GM13976 (cell line): ENCODE data around the gene CHPF.
A peak's percentile ranks its signal among the peaks of the same experiment; 100 is the strongest.

ENCODE experiments used
- DNase-seq: peaks from one replicate; pipeline ENCODE4 v3.0.0; 2012; ENCODE audit warnings: low spot score
- CTCF ChIP-seq: IDR thresholded peaks from 2 replicates; pipeline ENCODE4 v1.5.1; 2012; ENCODE audit warnings: borderline replicate concordance, mild to moderate bottlenecking; ENCODE audit not compliant: insufficient read depth; ENCODE audit errors: extremely low read depth, missing control alignments, control extremely low read depth
- in situ Hi-C: fragments of 300-500 bp; cut with MboI; formaldehyde crosslinking; loops from one replicate; pipeline ENCODE4 v1.12.0; 2022; ENCODE audit warnings: low sequenced_read_pairs, mixed read lengths, inconsistent platforms; ENCODE audit not compliant: unreplicated experiment

The CHPF gene

GRCh38 chr2:219514196-219514761, 29.3 kb downstream of the CHPF start, which contains the start of gene ASIC4:
Gene ASIC4, plus strand, starts transcription at chr2:219514482. Its CDS starts 243 bp downstream, at chr2:219514725.
- DNase-seq = no peak
- TF ChIP-seq CTCF = no peak
- in situ Hi-C loops = no loop called here

GRCh38 chr2:219513787-219514186, 29.8 kb downstream of the CHPF start:
- TF ChIP-seq CTCF = no peak
- DNase-seq = no peak
- in situ Hi-C loops = no loop called here

GRCh38 chr2:219512524-219513216, 30.9 kb downstream of the CHPF start:
- no peak for TF ChIP-seq CTCF
- no peak for DNase-seq

GRCh38 chr2:219511547-219512325, 31.9 kb downstream of the CHPF start:
- no peak for TF ChIP-seq CTCF
- DNase-seq = no peak
- in situ Hi-C loops = no loop called here

More at GRCh38 chr2:219512524-219513216, 30.9 kb downstream of the CHPF start:
- in situ Hi-C loops = no loop called here

- no peak for TF ChIP-seq CTCF
- DNase-seq = no peak
- in situ Hi-C loops = no loop called here
These were observed 33.0 kb downstream of the CHPF start for GRCh38 chr2:219510512-219511135.

GRCh38 chr2:219509780-219510511, 33.7 kb downstream of the CHPF start:
- peak; percentile 78 for DNase-seq
- TF ChIP-seq CTCF = peak; percentile 70
- in situ Hi-C loops = no loop called here
